ENCODE results near the gene AGXT2.
"Not testable (repeated sequence)": the region's sequence is repeated elsewhere in the genome, so short reads cannot be mapped to it uniquely, and the experiment has no call there.

Gene AGXT2

DNA sequence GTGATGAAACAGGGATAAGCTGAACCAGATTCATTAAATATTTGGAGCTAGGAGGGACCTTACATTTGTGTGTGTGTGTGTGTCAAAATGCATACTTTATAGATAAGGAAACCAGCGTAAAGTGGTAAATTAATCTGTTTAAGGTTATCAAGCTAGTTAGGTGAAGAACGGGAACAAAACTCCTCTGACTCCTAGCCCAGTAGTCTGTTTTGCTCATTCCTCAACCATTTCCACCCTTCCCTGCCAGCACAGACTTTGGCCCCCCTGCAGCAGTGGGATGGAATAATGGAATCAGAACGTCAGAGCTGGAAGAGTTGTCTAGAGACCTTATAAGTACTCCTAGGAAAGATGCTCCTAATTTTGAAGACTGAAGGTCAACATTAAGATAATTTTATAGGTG, 6.5 kb downstream of the AGXT2 start:
- peaks cover 7% of the 10 kb centered on the region for H3K27me3 Mint-ChIP-seq
- ATAC-seq (ENCODE audit: low read depth) = no peak
- H3K4me1 Mint-ChIP-seq = no peaks in the 10 kb centered on the region
- no peak overlapping the region for H3K27ac Mint-ChIP-seq
- no peak for DNase-seq (ENCODE audit: low spot score in 2 of 2)
- no peaks in the 10 kb centered on the region for H3K36me3 Mint-ChIP-seq
- no peaks in the 10 kb centered on the region for H3K9me3 Mint-ChIP-seq
- no peak overlapping the region for H3K4me3 Mint-ChIP-seq

GRCh38 chr5:35038891-35039290, 8.9 kb downstream of the AGXT2 start:
- H3K9me3 Mint-ChIP-seq = no peaks in the 10 kb centered on the region
- H3K27me3 Mint-ChIP-seq = peaks cover 5% of the 10 kb centered on the region
- no peak overlapping the region for H3K27ac Mint-ChIP-seq
- no peaks in the 10 kb centered on the region for H3K36me3 Mint-ChIP-seq
- H3K4me1 Mint-ChIP-seq = no peaks in the 10 kb centered on the region
- ATAC-seq (ENCODE audit: low read depth) (no peak), DNase-seq (ENCODE audit: low spot score in 2 of 2) (no peak)
- H3K4me3 Mint-ChIP-seq = no peak overlapping the region

DNA sequence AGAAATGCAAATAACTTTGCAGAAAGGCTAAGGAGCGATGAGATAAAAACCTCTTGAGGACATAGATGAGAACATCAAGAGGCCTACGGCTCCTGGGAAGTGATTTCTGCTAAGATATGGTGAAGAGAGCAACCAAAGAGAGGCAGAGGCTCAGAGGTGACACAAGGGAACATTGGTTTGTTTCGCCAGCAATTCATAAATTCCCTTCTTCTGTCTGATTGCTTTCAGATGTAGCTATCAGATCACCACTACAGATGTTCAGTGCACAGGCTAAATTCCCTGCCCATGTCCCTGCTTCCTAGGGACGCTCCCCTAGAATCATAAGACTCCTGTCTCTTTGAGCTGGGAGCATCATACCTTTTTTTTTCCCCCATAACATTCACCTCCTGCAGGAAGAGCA, 11.2 kb downstream of the AGXT2 start:
- H3K4me3 Mint-ChIP-seq = no peak overlapping the region
- DNase-seq (ENCODE audit: low spot score in 2 of 2) (no peak), ATAC-seq (ENCODE audit: low read depth) (no peak)
- no peaks in the 10 kb centered on the region for H3K9me3 Mint-ChIP-seq
- H3K27me3 Mint-ChIP-seq = peaks cover 7% of the 10 kb centered on the region
- H3K36me3 Mint-ChIP-seq = no peaks in the 10 kb centered on the region
- no peaks in the 10 kb centered on the region for H3K4me1 Mint-ChIP-seq
- H3K27ac Mint-ChIP-seq = no peak overlapping the region

GRCh38 chr5:35035929-35036328, 11.8 kb downstream of the AGXT2 start:
- not testable (repeated sequence) for ATAC-seq (ENCODE audit: low read depth); DNase-seq (ENCODE audit: low spot score in 2 of 2); H3K27ac Mint-ChIP-seq

GRCh38 chr5:35035271-35035670, 12.5 kb downstream of the AGXT2 start:
- Mint-ChIP-seq H3K27me3 (peaks cover 7% of the 10 kb centered on the region), H3K36me3 (no peaks in the 10 kb centered on the region), H3K9me3 (no peaks in the 10 kb centered on the region), H3K4me3 (no peak overlapping the region), H3K27ac (no peak overlapping the region), H3K4me1 (no peaks in the 10 kb centered on the region)
- DNase-seq (ENCODE audit: low spot score in 2 of 2) (no peak), ATAC-seq (ENCODE audit: low read depth) (no peak)

More at GRCh38 chr5:35035929-35036328, 11.8 kb downstream of the AGXT2 start:
- not testable (repeated sequence) for H3K4me3 Mint-ChIP-seq, H3K36me3 Mint-ChIP-seq, H3K9me3 Mint-ChIP-seq, H3K27me3 Mint-ChIP-seq, H3K4me1 Mint-ChIP-seq

- H3K27me3 Mint-ChIP-seq = peaks cover 10% of the 10 kb centered on the region
- no peaks in the 10 kb centered on the region for H3K9me3 Mint-ChIP-seq
- H3K36me3 Mint-ChIP-seq = no peaks in the 10 kb centered on the region
- DNase-seq (ENCODE audit: low spot score in 2 of 2) (no peak), ATAC-seq (ENCODE audit: low read depth) (no peak)
- no peak overlapping the region for H3K27ac Mint-ChIP-seq
- H3K4me1 Mint-ChIP-seq = no peaks in the 10 kb centered on the region
- H3K4me3 Mint-ChIP-seq = no peak overlapping the region
Observed at GRCh38 chr5:35032356-35032755, 15.4 kb downstream of the AGXT2 start.

DNA sequence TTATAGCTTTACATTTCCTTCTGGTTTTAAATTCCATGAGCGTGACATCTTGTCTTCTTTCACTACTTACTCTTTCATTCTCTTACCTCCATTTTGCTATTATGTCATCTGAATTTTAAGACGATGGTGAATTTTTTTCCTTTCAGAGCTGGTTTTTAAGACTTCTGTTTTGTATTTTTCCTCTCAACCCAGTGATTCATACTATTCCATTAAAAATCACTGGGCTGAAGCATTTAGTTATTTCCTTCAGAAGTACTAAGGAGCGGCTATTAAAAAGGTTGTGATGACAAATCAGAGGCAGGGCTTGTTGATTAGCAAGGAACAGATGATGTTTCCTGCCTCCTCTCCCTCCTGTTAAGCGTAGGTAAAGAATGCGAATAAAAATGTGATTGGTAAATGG, 16.5 kb downstream of the AGXT2 start:
- Mint-ChIP-seq H3K4me1 (no peaks in the 10 kb centered on the region), H3K9me3 (no peaks in the 10 kb centered on the region), H3K27me3 (peaks cover 10% of the 10 kb centered on the region), H3K4me3 (no peak overlapping the region), H3K36me3 (no peaks in the 10 kb centered on the region), H3K27ac (no peak overlapping the region)
- ATAC-seq (ENCODE audit: low read depth) = no peak
- DNase-seq (ENCODE audit: low spot score in 2 of 2) = no peak

GRCh38 chr5:35030426-35031100, 17.2 kb downstream of the AGXT2 start:
- no peak overlapping the region for H3K4me3 Mint-ChIP-seq
- no peaks in the 10 kb centered on the region for H3K4me1 Mint-ChIP-seq
- no peak overlapping the region for H3K27ac Mint-ChIP-seq
- H3K27me3 Mint-ChIP-seq = peaks cover 10% of the 10 kb centered on the region
- DNase-seq (ENCODE audit: low spot score in 2 of 2) = no peak
- no peaks in the 10 kb centered on the region for H3K9me3 Mint-ChIP-seq
- no peaks in the 10 kb centered on the region for H3K36me3 Mint-ChIP-seq
- ATAC-seq (ENCODE audit: low read depth) = no peak

DNA sequence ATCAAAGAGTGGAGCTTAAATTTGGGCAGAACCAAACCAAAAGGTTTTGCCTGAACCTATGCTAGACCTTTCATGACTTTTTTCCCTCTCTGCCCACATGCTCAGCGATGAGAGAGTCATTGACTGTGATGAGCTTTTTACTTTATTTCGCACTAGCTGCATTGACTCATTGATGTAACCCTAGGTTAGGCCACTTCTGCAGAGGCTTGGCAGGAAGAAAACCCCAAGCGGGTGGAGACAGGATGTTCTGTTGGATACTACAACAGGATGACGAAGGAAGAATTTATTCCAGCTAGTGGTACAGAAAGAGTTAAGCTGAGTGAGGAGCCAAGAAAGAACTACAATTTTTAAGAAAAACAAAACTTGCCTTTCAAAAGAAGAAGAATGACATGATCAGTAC, 18.4 kb downstream of the AGXT2 start:
- ATAC-seq (ENCODE audit: low read depth) (no peak), DNase-seq (ENCODE audit: low spot score in 2 of 2) (no peak)
- no peaks in the 10 kb centered on the region for H3K4me1 Mint-ChIP-seq
- no peaks in the 10 kb centered on the region for H3K9me3 Mint-ChIP-seq
- no peak overlapping the region for H3K4me3 Mint-ChIP-seq
- H3K36me3 Mint-ChIP-seq = no peaks in the 10 kb centered on the region
- peaks cover 9% of the 10 kb centered on the region for H3K27me3 Mint-ChIP-seq
- no peak overlapping the region for H3K27ac Mint-ChIP-seq

DNA sequence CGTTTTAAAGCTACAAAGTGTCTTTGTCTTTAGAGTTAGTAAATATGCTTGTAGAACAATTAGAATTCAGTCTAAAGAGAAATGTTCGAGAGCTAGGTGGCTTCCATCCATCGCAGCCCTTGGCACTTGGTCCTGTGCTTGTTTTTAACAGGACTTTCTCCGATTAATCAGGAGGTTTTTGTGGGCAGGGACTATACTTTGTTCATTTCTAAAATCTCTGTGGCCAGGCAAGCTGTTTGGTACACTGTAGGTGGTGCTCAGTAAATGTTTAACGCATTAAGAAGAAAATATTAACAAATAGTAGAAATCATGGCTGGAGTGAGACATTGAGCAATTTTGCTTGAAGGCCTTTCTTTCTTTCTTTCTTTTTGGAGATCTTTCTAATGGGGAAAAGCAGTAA, 20.8 kb downstream of the AGXT2 start:
- Mint-ChIP-seq H3K4me1 (no peaks in the 10 kb centered on the region), H3K27me3 (peaks cover 7% of the 10 kb centered on the region), H3K4me3 (no peak overlapping the region), H3K9me3 (no peaks in the 10 kb centered on the region), H3K36me3 (no peaks in the 10 kb centered on the region), H3K27ac (no peak overlapping the region)
- DNase-seq (ENCODE audit: low spot score in 2 of 2) (no peak), ATAC-seq (ENCODE audit: low read depth) (no peak)

DNA sequence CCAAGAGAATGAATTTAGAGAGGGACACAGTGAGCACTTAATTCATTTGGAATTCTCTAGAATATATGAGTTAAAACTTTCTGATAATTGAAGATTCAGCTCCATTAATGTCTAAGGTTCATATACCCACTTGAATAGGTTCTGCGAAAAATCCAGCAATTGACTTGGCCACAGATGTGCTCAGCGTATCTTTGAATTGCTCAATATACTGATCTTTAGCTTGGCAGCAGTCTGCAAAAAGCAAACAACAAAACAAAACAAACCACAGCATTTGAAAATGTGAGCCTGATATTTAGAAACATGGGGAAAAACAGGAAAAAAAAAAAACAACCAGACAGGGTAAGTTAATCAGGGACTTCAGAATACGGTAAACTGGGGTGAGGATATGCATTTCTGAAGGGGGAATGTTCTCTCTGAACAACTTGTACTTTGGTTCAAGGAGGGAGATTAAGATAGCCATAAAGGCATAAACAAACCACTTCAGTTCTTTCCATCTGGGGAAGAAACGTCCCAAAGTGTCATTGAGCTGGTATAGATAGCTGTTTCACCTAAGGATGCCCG, 21.4 kb downstream of the AGXT2 start:
- DNase-seq (ENCODE audit: low spot score in 2 of 2) = no peak
- H3K27me3 Mint-ChIP-seq = peaks cover 7% of the 10 kb centered on the region
- H3K27ac Mint-ChIP-seq = no peak overlapping the region
- no peak overlapping the region for H3K4me3 Mint-ChIP-seq
- no peaks in the 10 kb centered on the region for H3K36me3 Mint-ChIP-seq
- H3K4me1 Mint-ChIP-seq = no peaks in the 10 kb centered on the region
- H3K9me3 Mint-ChIP-seq = no peaks in the 10 kb centered on the region
- no peak for ATAC-seq (ENCODE audit: low read depth)

- no peak overlapping the region for H3K4me3 Mint-ChIP-seq
- no peak for ATAC-seq (ENCODE audit: low read depth)
- no peak overlapping the region for H3K27ac Mint-ChIP-seq
Observed at GRCh38 chr5:35024911-35025510, 22.7 kb downstream of the AGXT2 start.

GRCh38 chr5:35023391-35024178, 24.2 kb downstream of the AGXT2 start:
- H3K9me3 Mint-ChIP-seq = no peaks in the 10 kb centered on the region
- DNase-seq (ENCODE audit: low spot score in 2 of 2) (no peak), ATAC-seq (ENCODE audit: low read depth) (no peak)
- H3K27ac Mint-ChIP-seq = no peak overlapping the region
- no peaks in the 10 kb centered on the region for H3K4me1 Mint-ChIP-seq
- no peaks in the 10 kb centered on the region for H3K36me3 Mint-ChIP-seq
- H3K27me3 Mint-ChIP-seq = peaks cover 2% of the 10 kb centered on the region
- no peak overlapping the region for H3K4me3 Mint-ChIP-seq

More at GRCh38 chr5:35024911-35025510, 22.7 kb downstream of the AGXT2 start:
- Mint-ChIP-seq H3K36me3 (no peaks in the 10 kb centered on the region), H3K4me1 (no peaks in the 10 kb centered on the region), H3K9me3 (no peaks in the 10 kb centered on the region), H3K27me3 (peaks cover 7% of the 10 kb centered on the region)
- DNase-seq (ENCODE audit: low spot score in 2 of 2) = no peak

Measured in memory B cell (primary cell).